Panc1 (cell line): ENCODE measurements around the gene ATP11A. TPM values are rescaled to one million over a fixed set of nuclear protein-coding genes. Genes with fewer than 3 reads are reported as not detected.

Source experiments
- ATAC-seq: fragments of 200-7000 bp; cut with Tn5 transposase; 2 replicates; pipeline ENCODE4 v1.9.1; 2020; ENCODE audit warnings: mild to moderate bottlenecking, moderate library complexity
- BruUV-seq: library from RNA; stranded (reverse); fragments of 400-500 nt; replicated peaks from 2 replicates; lab custom pipeline; 2021; lab: Mats Ljungman, UMichigan
- CTCF ChIA-PET: fragments of 300-600 bp; sonication (Branson Sonifier 250); formaldehyde crosslinking; loops from one replicate; lab custom pipeline; 2022; ENCODE audit warnings: antibody characterized with exemption; lab: Charles Lee
- POLR2A ChIA-PET: fragments of 300-600 bp; sonication (Branson Sonifier 250); formaldehyde crosslinking; loops from one replicate; lab custom pipeline; 2022; ENCODE audit warnings: antibody characterized with exemption; lab: Charles Lee
- DNase-seq: peaks from one replicate; pipeline ENCODE4 v3.0.0-alpha.2; 2010; ENCODE audit warnings: low read depth, low spot score
- H3K27ac ChIP-seq: 2 replicates; pipeline ENCODE4 v1.5.1; 2011; ENCODE audit warnings: mild to moderate bottlenecking, low read length, inconsistent platforms
- H3K27me3 ChIP-seq: fragments of 200-500 bp; sonication (Bioruptor generic); 2 replicates; pipeline ENCODE4 v1.6.0; 2014; ENCODE audit warnings: low read length, inconsistent platforms; ENCODE audit not compliant: control insufficient read depth, insufficient read depth
- H3K36me3 ChIP-seq: fragments of 200-500 bp; sonication (Bioruptor generic); 2 replicates; pipeline ENCODE4 v1.5.1; 2014; ENCODE audit warnings: inconsistent platforms, mild to moderate bottlenecking, low read length, moderate library complexity; ENCODE audit not compliant: control insufficient read depth, insufficient read depth
- H3K4me1 ChIP-seq: 2 replicates; pipeline ENCODE4 v1.5.1; 2011; ENCODE audit warnings: inconsistent platforms, mild to moderate bottlenecking, low read length, moderate library complexity; ENCODE audit not compliant: control insufficient read depth, insufficient read depth
- H3K4me3 ChIP-seq, 2 experiments: 2 replicates each; pipeline ENCODE4 v1.5.1; 2011 to 2012; ENCODE audit warnings: low read depth in 2 of 2, low read length in 2 of 2, mild to moderate bottlenecking in 2 of 2, inconsistent platforms in 1 of 2, moderate library complexity in 1 of 2
- H3K9me3 ChIP-seq: fragments of 200-500 bp; sonication (Bioruptor generic); 2 replicates; pipeline ENCODE4 v1.5.1; 2014; ENCODE audit warnings: low read depth, mild to moderate bottlenecking, inconsistent platforms, low read length, moderate library complexity; ENCODE audit not compliant: control insufficient read depth, insufficient read depth
- POLR2AphosphoS5 ChIP-seq: IDR thresholded peaks from 2 replicates; pipeline ENCODE4 v1.6.1; 2012; ENCODE audit warnings: mild to moderate bottlenecking, low read depth, low read length, moderate library complexity
- SIN3A ChIP-seq: IDR thresholded peaks from 2 replicates; pipeline ENCODE4 v1.6.1; 2012; ENCODE audit warnings: low read depth, mild to moderate bottlenecking, low read length, moderate library complexity, borderline replicate concordance; ENCODE audit not compliant: insufficient read depth
- TCF7L2 ChIP-seq: IDR thresholded peaks from 2 replicates; pipeline ENCODE4 v1.6.1; 2011; ENCODE audit warnings: mild to moderate bottlenecking, low read depth, low read length, inconsistent platforms
- in situ Hi-C: cut with HindIII; loops from 2 replicates; pipeline ENCODE4 v1.10.0; 2016; ENCODE audit warnings: low sequenced_read_pairs, low pct_unique_long_range_greater_than_20kb
- intact Hi-C: fragments of 100-400 bp; cut with micrococcal nuclease; formaldehyde crosslinking; loops from one replicate; pipeline ENCODE4 v1.10.0; 2022; ENCODE audit not compliant: unreplicated experiment
- total RNA-seq: library from RNA; stranded (reverse); gene quantifications from one replicate; pipeline ENCODE4 v1.2.1, GENCODE V29; 2021; ENCODE audit not compliant: unreplicated experiment
- TF ChIP-seq, protein P1 (sequence below), 2 experiments: IDR thresholded peaks; 2 replicates each; pipeline ENCODE4 v1.6.1; 2011 to 2012; ENCODE audit warnings: low read depth in 2 of 2, control low read depth in 1 of 2, low read length in 1 of 2, mild to moderate bottlenecking in 1 of 2, moderate library complexity in 1 of 2; ENCODE audit not compliant: insufficient read depth in 1 of 2
- TF ChIP-seq, protein P2 (sequence below): fragments of 450-650 bp; IDR thresholded peaks from 2 replicates; pipeline ENCODE4 v1.5.1; 2017; ENCODE audit warnings: mild to moderate bottlenecking

Gene ATP11A
- total RNA-seq, 1 experiment from 2014 or later: 85.8 TPM

DNA sequence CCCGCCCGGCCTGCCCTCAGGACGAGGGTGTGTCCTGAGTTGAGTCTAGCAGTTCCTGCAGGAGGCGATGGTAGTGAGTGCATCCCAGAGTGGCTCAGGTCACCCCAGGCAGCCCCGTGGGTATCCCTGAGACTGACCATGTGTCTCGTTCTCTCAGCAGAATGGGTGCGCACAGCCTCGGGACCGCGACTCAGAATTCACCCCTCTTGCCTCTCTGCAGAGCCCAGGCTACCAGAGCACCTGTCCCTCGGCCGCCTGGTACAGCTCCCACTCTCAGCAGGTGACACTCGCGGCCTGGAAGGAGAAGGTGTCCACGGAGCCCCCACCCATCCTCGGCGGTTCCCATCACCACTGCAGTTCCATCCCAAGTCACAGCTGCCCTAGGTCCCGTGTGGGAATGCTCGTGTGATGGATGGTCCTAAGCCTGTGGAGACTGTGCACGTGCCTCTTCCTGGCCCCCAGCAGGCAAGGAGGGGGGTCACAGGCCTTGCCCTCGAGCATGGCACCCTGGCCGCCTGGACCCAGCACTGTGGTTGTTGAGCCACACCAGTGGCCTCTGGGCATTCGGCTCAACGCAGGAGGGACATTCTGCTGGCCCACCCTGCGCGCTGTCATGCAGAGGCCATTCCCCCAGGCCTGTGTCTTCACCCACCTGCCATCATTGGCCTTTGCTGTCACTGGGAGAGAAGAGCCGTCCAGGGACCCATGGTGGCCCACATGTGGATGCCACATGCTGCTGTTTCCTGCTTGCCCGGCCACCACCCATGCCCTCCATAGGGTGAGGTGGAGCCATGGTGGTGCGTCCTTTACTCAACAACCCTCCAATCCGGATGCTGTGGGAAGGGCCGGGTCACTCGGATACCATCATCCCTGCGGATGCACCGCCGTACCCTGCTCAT is 192.1 kb downstream of the ATP11A start:
- ATAC-seq (no peak), DNase-seq (no peak)
- no peaks in the 10 kb centered on the region for H3K9me3 ChIP-seq
- in situ Hi-C loops: no loop called here
- BruUV-seq: no TSS peak
- no peaks in the 10 kb centered on the region for H3K4me1 ChIP-seq
- CTCF ChIA-PET: no interaction called here
- H3K27me3 ChIP-seq: no peaks in the 10 kb centered on the region
- intact Hi-C loops: no loop called here
- POLR2A ChIA-PET: no interaction called here
- H3K36me3 ChIP-seq: no peaks in the 10 kb centered on the region
- no peak overlapping the region for H3K4me3 ChIP-seq
- no peak for TF ChIP-seq POLR2AphosphoS5
- TF ChIP-seq, protein P1, sequence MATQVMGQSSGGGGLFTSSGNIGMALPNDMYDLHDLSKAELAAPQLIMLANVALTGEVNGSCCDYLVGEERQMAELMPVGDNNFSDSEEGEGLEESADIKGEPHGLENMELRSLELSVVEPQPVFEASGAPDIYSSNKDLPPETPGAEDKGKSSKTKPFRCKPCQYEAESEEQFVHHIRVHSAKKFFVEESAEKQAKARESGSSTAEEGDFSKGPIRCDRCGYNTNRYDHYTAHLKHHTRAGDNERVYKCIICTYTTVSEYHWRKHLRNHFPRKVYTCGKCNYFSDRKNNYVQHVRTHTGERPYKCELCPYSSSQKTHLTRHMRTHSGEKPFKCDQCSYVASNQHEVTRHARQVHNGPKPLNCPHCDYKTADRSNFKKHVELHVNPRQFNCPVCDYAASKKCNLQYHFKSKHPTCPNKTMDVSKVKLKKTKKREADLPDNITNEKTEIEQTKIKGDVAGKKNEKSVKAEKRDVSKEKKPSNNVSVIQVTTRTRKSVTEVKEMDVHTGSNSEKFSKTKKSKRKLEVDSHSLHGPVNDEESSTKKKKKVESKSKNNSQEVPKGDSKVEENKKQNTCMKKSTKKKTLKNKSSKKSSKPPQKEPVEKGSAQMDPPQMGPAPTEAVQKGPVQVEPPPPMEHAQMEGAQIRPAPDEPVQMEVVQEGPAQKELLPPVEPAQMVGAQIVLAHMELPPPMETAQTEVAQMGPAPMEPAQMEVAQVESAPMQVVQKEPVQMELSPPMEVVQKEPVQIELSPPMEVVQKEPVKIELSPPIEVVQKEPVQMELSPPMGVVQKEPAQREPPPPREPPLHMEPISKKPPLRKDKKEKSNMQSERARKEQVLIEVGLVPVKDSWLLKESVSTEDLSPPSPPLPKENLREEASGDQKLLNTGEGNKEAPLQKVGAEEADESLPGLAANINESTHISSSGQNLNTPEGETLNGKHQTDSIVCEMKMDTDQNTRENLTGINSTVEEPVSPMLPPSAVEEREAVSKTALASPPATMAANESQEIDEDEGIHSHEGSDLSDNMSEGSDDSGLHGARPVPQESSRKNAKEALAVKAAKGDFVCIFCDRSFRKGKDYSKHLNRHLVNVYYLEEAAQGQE (IDR thresholded peaks at IDR 0.05; ENCODE audit: insufficient read depth in 1 of 2, low read depth in 2 of 2, low read length in 1 of 2): no peak
- no peak for TF ChIP-seq TCF7L2
- no peak for TF ChIP-seq SIN3A
- TF ChIP-seq, protein P2, sequence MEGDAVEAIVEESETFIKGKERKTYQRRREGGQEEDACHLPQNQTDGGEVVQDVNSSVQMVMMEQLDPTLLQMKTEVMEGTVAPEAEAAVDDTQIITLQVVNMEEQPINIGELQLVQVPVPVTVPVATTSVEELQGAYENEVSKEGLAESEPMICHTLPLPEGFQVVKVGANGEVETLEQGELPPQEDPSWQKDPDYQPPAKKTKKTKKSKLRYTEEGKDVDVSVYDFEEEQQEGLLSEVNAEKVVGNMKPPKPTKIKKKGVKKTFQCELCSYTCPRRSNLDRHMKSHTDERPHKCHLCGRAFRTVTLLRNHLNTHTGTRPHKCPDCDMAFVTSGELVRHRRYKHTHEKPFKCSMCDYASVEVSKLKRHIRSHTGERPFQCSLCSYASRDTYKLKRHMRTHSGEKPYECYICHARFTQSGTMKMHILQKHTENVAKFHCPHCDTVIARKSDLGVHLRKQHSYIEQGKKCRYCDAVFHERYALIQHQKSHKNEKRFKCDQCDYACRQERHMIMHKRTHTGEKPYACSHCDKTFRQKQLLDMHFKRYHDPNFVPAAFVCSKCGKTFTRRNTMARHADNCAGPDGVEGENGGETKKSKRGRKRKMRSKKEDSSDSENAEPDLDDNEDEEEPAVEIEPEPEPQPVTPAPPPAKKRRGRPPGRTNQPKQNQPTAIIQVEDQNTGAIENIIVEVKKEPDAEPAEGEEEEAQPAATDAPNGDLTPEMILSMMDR: no peak
- no peak overlapping the region for H3K27ac ChIP-seq

DNA sequence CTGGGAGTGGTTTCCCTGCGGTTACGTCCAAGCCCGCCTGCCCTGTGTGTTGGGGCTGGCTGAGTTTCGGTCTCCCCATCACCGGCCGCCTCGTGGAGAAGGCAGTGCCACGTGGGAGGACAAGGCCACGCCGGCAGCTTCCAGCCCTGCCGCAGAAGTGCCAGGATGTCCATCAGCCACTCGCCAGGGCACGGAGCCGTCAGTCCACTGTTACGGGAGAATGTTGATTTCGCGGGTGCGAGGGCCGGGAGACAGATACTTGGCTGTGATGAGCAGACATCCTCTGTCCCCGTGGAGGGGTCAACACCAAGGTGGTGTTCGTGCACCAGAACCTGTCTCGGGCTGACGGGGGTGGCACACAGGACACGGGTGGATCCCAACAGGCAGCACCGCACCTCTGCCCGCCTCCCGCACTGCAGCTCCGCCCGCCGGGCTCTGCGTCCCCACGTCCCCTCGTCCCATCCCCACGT is 192.8 kb downstream of the ATP11A start:
- POLR2A ChIA-PET: no interaction called here
- DNase-seq: no peak
- Histone ChIP-seq H3K27ac (no peak overlapping the region), H3K4me1 (no peaks in the 10 kb centered on the region), H3K9me3 (no peaks in the 10 kb centered on the region), H3K27me3 (no peaks in the 10 kb centered on the region), H3K4me3 (no peak overlapping the region), H3K36me3 (no peaks in the 10 kb centered on the region)
- in situ Hi-C loops: no loop called here
- ATAC-seq: no peak
- TF ChIP-seq, protein P2: no peak
- TF ChIP-seq POLR2AphosphoS5 (no peak), SIN3A (no peak), TCF7L2 (no peak)
- TF ChIP-seq, protein P1 (IDR thresholded peaks at IDR 0.05; ENCODE audit: insufficient read depth in 1 of 2, low read depth in 2 of 2, low read length in 1 of 2): no peak
- CTCF ChIA-PET: no interaction called here
- BruUV-seq: no TSS peak
- intact Hi-C loops: no loop called here
